Suprapubic skin (tissue), 4 donors: Measurements from ENCODE around the gene TTI1.

Experiments
- CTCF ChIP-seq, 2 donors: fragments of 200-600 bp in 1 of 2; fragments of 450-650 bp in 1 of 2; sonication (generic) in 1 of 2; IDR thresholded peaks; one replicate each; pipeline ENCODE4 v1.5.1; 2016 to 2019; ENCODE audit warnings: antibody characterized with exemption in 2 of 2, mild to moderate bottlenecking in 1 of 2, moderate library complexity in 1 of 2
- EP300 ChIP-seq: sonication (generic); formaldehyde crosslinking; IDR thresholded peaks from one replicate; pipeline ENCODE4 v1.6.1; 2017; ENCODE audit warnings: antibody characterized with exemption
- POLR2A ChIP-seq, 2 donors: fragments of 450-650 bp; IDR thresholded peaks; one replicate each; pipeline ENCODE4 v1.6.1; 2017; ENCODE audit warnings: antibody characterized with exemption in 2 of 2, mild to moderate bottlenecking in 2 of 2, moderate library complexity in 2 of 2
- POLR2AphosphoS5 ChIP-seq, 3 donors: sonication (generic); formaldehyde crosslinking; IDR thresholded peaks; one replicate each; pipeline ENCODE4 v1.6.1; 2017; ENCODE audit warnings: antibody characterized with exemption in 3 of 3

DNA sequence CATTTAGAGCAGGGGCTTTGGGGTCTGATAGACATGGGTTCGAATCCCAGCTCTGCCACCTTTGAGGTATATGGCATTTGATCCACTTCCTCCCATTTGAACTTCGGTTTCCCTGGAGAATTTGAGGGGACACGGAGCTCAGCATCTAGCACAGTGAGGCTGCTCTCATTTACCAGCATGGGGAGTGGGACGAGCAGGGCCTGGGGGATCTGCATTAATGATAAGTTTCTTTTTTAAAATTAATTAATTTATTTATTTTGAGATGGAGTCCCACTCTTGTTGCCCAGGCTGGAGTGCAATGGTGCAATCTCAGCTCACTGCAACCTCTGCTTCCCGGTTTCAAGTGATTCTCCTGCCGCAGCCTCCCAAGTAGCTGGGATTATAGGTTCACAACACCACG lies 77.7 kb downstream of the TTI1 start:
- no peak for TF ChIP-seq EP300
- TF ChIP-seq POLR2A (IDR thresholded peaks at IDR 0.05), result no peak
- no peak for TF ChIP-seq CTCF (IDR thresholded peaks at IDR 0.05)
- TF ChIP-seq POLR2AphosphoS5 (IDR thresholded peaks at IDR 0.05), result no peak
